Mesendoderm (in vitro differentiated cells): ENCODE measurements around the gene CRYBG1.
A peak's percentile ranks its signal among the peaks of the same experiment; 100 is the strongest.

Experiments used
- DNase-seq: peaks from one replicate; pipeline ENCODE4 v3.0.0; 2013
- H2AK5ac ChIP-seq: 2 replicates; pipeline ENCODE4 v1.6.1; 2013; ENCODE audit warnings: low read length, inconsistent platforms
- H2BK120ac ChIP-seq: 2 replicates; pipeline ENCODE4 v1.6.1; 2013; ENCODE audit warnings: low read depth, mild to moderate bottlenecking, low read length, moderate library complexity, mixed read lengths
- H2BK15ac ChIP-seq: replicated peaks from 2 replicates; pipeline ENCODE4 v1.6.1; 2013; ENCODE audit warnings: low read depth, mild to moderate bottlenecking, moderate library complexity
- H2BK5ac ChIP-seq: 2 replicates; pipeline ENCODE4 v1.6.1; 2013; ENCODE audit warnings: low read length, inconsistent platforms
- H3K18ac ChIP-seq: 2 replicates; pipeline ENCODE4 v1.6.1; 2013; ENCODE audit warnings: mild to moderate bottlenecking, low read length, mixed read lengths
- H3K23ac ChIP-seq: one replicate; pipeline ENCODE4 v1.6.1; 2013; ENCODE audit warnings: low read length
- H3K27ac ChIP-seq: 2 replicates; pipeline ENCODE4 v1.5.1; 2013; ENCODE audit warnings: low read depth, mild to moderate bottlenecking, inconsistent platforms, low read length, moderate library complexity
- H3K27me3 ChIP-seq: 2 replicates; pipeline ENCODE4 v1.6.1; 2013; ENCODE audit warnings: low read length, control low read depth, mild to moderate bottlenecking, inconsistent platforms; ENCODE audit not compliant: insufficient read depth, poor library complexity
- H3K36me3 ChIP-seq: 2 replicates; pipeline ENCODE4 v1.6.1; 2013; ENCODE audit warnings: low read length, inconsistent platforms; ENCODE audit not compliant: control insufficient read depth, insufficient read depth
- H3K4ac ChIP-seq: one replicate; pipeline ENCODE4 v1.6.1; 2013; ENCODE audit warnings: low read depth, mild to moderate bottlenecking, low read length, moderate library complexity
- H3K4me1 ChIP-seq: 2 replicates; pipeline ENCODE4 v1.6.1; 2013; ENCODE audit warnings: low read depth, low read length, inconsistent platforms; ENCODE audit not compliant: control insufficient read depth
- H3K4me2 ChIP-seq: 2 replicates; pipeline ENCODE4 v1.6.1; 2013; ENCODE audit warnings: low read length
- H3K4me3 ChIP-seq: 2 replicates; pipeline ENCODE4 v1.5.1; 2013; ENCODE audit warnings: mild to moderate bottlenecking, low read length
- H3K56ac ChIP-seq: one replicate; pipeline ENCODE4 v1.6.1; 2013; ENCODE audit warnings: low read length
- H3K79me1 ChIP-seq: 2 replicates; pipeline ENCODE4 v1.6.1; 2013; ENCODE audit warnings: low read length, inconsistent platforms
- H3K79me2 ChIP-seq: 2 replicates; pipeline ENCODE4 v1.6.1; 2013; ENCODE audit warnings: mild to moderate bottlenecking, low read length; ENCODE audit not compliant: control insufficient read depth, insufficient read depth
- H3K9ac ChIP-seq: 2 replicates; pipeline ENCODE4 v1.6.1; 2013; ENCODE audit warnings: low read length, inconsistent platforms
- H4K5ac ChIP-seq: one replicate; pipeline ENCODE4 v1.6.1; 2013; ENCODE audit warnings: low read length
- H4K8ac ChIP-seq: one replicate; pipeline ENCODE4 v1.6.1; 2013; ENCODE audit warnings: low read depth, mild to moderate bottlenecking, control low read depth, low read length, moderate library complexity
- WGBS: extraction: QIAGEN DNeasy Blood & Tissue Kit; methylation state at CpG from one replicate; pipeline ENCODE4 v1.1.7; 2013; ENCODE audit warnings: low lambda C conversion rate, missing lambda C conversion rate; ENCODE audit not compliant: insufficient coverage; ENCODE audit errors: extremely low coverage; 5-methylcytosine and 5-hydroxymethylcytosine counted together

CRYBG1 gene

DNA sequence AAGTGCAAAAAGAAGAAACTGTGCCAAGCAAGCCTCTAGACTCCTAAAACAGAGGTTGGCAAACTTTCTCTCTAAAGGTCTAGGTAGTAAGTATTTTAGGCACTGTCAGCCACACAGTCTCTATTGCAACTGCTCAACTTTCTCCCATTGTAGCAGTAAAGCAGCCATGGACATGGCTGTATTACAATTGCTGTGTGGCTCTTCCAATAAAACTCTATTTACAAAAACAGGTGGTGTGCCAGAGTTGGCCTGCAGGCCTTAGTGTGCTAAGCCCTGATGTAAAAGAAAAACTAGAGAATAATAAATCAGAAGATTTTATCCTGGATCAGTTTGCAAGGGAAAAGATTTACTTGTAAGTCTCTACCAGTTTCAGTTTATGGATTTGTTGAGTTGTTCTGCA is 74.0 kb downstream of the CRYBG1 start:
- no peak overlapping the region for H4K8ac ChIP-seq
- no peaks in the 10 kb centered on the region for H3K4me1 ChIP-seq
- H2BK120ac ChIP-seq = no peak overlapping the region
- no peak overlapping the region for H3K4ac ChIP-seq
- no peak for DNase-seq
- H4K5ac ChIP-seq = no peak overlapping the region
- H2AK5ac ChIP-seq = no peak overlapping the region
- H3K56ac ChIP-seq = no peak overlapping the region
- no peaks in the 10 kb centered on the region for H3K27me3 ChIP-seq
- no peaks in the 10 kb centered on the region for H3K36me3 ChIP-seq
- H3K4me3 ChIP-seq = no peak overlapping the region
- no peaks in the 10 kb centered on the region for H3K79me1 ChIP-seq
- H3K9ac ChIP-seq = no peak overlapping the region
- H3K27ac ChIP-seq = no peak overlapping the region
- no peak overlapping the region for H3K18ac ChIP-seq
- no peak overlapping the region for H3K4me2 ChIP-seq
- no peak overlapping the region for H3K23ac ChIP-seq
- H3K79me2 ChIP-seq = no peaks in the 10 kb centered on the region
- H2BK15ac ChIP-seq = no peak overlapping the region
- H2BK5ac ChIP-seq = no peak overlapping the region

- no peaks in the 10 kb centered on the region for H3K79me1 ChIP-seq
- H3K27me3 ChIP-seq = no peaks in the 10 kb centered on the region
- no peak overlapping the region for H3K4ac ChIP-seq
- no CpG with 5 or more reads among the region's 2 CpGs for WGBS
- DNase-seq = no peak
- H3K23ac ChIP-seq = no peak overlapping the region
- no peak overlapping the region for H3K56ac ChIP-seq
- no peak overlapping the region for H2BK15ac ChIP-seq
- no peak overlapping the region for H2AK5ac ChIP-seq
- H3K4me2 ChIP-seq = no peak overlapping the region
- no peak overlapping the region for H4K5ac ChIP-seq
- no peak overlapping the region for H2BK120ac ChIP-seq
- no peaks in the 10 kb centered on the region for H3K4me1 ChIP-seq
- H4K8ac ChIP-seq = no peak overlapping the region
- no peak overlapping the region for H2BK5ac ChIP-seq
- no peak overlapping the region for H3K9ac ChIP-seq
- no peak overlapping the region for H3K27ac ChIP-seq
- no peak overlapping the region for H3K4me3 ChIP-seq
- H3K36me3 ChIP-seq = no peaks in the 10 kb centered on the region
- H3K18ac ChIP-seq = no peak overlapping the region
- no peaks in the 10 kb centered on the region for H3K79me2 ChIP-seq
Observed at GRCh38 chr6:106439459-106439858, 78.9 kb downstream of the CRYBG1 start.

DNA sequence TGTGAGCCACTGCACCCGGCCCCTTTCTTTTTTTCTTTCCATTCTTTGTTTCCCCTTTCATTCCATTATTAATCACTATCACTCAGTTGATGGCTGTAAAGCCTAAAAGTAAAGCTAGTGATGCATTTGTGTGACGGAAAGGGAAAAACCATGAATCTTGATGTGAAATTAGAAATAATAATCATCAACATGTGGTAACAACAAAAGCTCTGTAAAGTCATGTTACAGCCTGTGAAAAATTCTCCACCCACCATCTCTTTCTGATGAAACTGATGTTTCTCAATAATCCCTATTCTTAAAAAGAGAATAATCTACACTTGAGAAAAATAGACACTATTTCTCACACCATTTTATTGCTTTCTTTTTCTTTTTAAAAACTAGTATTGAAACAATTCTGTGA is 80.0 kb downstream of the CRYBG1 start:
- no peak overlapping the region for H2AK5ac ChIP-seq
- no peaks in the 10 kb centered on the region for H3K36me3 ChIP-seq
- no peaks in the 10 kb centered on the region for H3K27me3 ChIP-seq
- H3K56ac ChIP-seq = no peak overlapping the region
- no peak overlapping the region for H4K8ac ChIP-seq
- no peak overlapping the region for H4K5ac ChIP-seq
- H3K4ac ChIP-seq = no peak overlapping the region
- DNase-seq = no peak
- no peaks in the 10 kb centered on the region for H3K4me1 ChIP-seq
- no peak overlapping the region for H3K23ac ChIP-seq
- H3K4me3 ChIP-seq = no peak overlapping the region
- no peak overlapping the region for H3K9ac ChIP-seq
- H2BK5ac ChIP-seq = no peak overlapping the region
- H2BK120ac ChIP-seq = no peak overlapping the region
- H3K27ac ChIP-seq = no peak overlapping the region
- H3K18ac ChIP-seq = no peak overlapping the region
- no peaks in the 10 kb centered on the region for H3K79me2 ChIP-seq
- no peak overlapping the region for H2BK15ac ChIP-seq
- H3K4me2 ChIP-seq = no peak overlapping the region
- WGBS = no CpG with 5 or more reads among the region's 2 CpGs
- no peaks in the 10 kb centered on the region for H3K79me1 ChIP-seq

GRCh38 chr6:106442395-106442794 is 81.9 kb downstream of the CRYBG1 start:
- Histone ChIP-seq H3K4me1 (no peaks in the 10 kb centered on the region), H3K9ac (no peak overlapping the region), H3K36me3 (no peaks in the 10 kb centered on the region), H3K56ac (no peak overlapping the region), H3K79me2 (no peaks in the 10 kb centered on the region), H3K23ac (no peak overlapping the region), H3K27ac (no peak overlapping the region), H3K4me3 (no peak overlapping the region), H4K5ac (no peak overlapping the region), H3K4ac (no peak overlapping the region), H4K8ac (no peak overlapping the region), H2BK15ac (no peak overlapping the region), H3K79me1 (no peaks in the 10 kb centered on the region), H2AK5ac (no peak overlapping the region), H2BK120ac (no peak overlapping the region), H3K4me2 (no peak overlapping the region), H2BK5ac (no peak overlapping the region), H3K27me3 (no peaks in the 10 kb centered on the region), H3K18ac (no peak overlapping the region)
- no peak for DNase-seq
- WGBS = no CpG with 5 or more reads among the region's 3 CpGs

DNA sequence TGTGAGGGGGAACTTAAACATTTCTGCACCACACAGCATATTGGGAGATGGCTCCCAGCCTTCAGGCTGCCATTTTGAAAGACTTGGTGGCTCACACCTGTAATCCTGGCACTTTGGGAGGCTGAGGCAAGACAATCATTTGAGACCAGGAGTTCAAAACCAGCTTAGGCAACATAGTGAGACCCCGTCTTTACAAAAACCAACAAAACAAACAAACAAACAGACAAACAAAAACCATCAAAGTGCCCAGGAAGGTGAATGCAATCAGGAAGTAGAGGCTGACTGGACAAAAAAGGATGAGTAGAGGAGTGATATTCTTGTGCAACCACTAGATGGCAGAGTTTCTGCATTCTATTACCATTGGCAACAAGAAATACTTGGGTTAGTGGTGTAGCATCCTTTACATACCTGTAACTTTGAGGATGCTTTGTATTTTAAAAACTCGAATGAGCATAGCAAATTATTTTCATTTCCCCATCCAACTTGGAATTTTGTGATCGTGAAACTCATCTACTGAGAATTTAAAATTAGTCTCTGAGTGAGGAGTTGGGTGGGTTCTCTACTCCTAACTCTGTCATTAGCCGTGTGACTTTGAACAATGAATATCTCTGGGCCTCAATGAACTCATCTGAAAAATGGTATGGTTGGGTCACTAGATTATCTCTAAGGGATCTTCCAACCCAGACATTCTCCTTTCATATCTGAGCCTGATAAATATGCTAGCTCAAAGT is 84.4 kb downstream of the CRYBG1 start:
- no peak overlapping the region for H3K4ac ChIP-seq
- no peak overlapping the region for H2BK15ac ChIP-seq
- H3K4me1 ChIP-seq = no peaks in the 10 kb centered on the region
- H3K79me2 ChIP-seq = no peaks in the 10 kb centered on the region
- no peak overlapping the region for H3K56ac ChIP-seq
- H3K23ac ChIP-seq = no peak overlapping the region
- no peaks in the 10 kb centered on the region for H3K27me3 ChIP-seq
- H2BK5ac ChIP-seq = no peak overlapping the region
- no peak overlapping the region for H3K27ac ChIP-seq
- H3K4me3 ChIP-seq = no peak overlapping the region
- no peaks in the 10 kb centered on the region for H3K79me1 ChIP-seq
- peak; percentile 75 for DNase-seq
- H4K8ac ChIP-seq = no peak overlapping the region
- no peak overlapping the region for H3K4me2 ChIP-seq
- no peak overlapping the region for H2AK5ac ChIP-seq
- no peak overlapping the region for H3K9ac ChIP-seq
- H3K36me3 ChIP-seq = no peaks in the 10 kb centered on the region
- no peak overlapping the region for H4K5ac ChIP-seq
- H3K18ac ChIP-seq = no peak overlapping the region
- no peak overlapping the region for H2BK120ac ChIP-seq
- no CpG with 5 or more reads among the region's 4 CpGs for WGBS

DNA sequence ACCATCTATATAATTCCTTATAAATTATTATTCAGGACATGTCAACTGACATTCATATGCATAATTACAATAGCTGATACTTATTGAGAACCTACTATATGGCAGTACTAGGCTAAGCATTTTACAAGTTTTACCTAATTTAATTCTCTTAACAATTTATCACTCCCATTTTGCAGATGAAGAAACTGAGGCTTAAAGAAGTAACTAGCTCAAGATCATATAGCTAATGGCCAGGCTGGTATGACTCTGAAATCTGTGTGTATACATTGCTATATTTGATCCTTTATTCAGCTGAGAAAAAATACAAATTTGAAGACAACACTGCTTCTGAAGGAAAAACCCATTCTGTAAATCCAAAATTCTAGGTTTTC is 85.0 kb downstream of the CRYBG1 start:
- no peak overlapping the region for H3K4me3 ChIP-seq

More for the DNA sequence above, 85.0 kb downstream of the CRYBG1 start:
- Histone ChIP-seq H3K79me1 (no peaks in the 10 kb centered on the region), H3K27me3 (no peaks in the 10 kb centered on the region), H2AK5ac (no peak overlapping the region), H3K9ac (no peak overlapping the region), H2BK15ac (no peak overlapping the region), H3K36me3 (no peaks in the 10 kb centered on the region), H2BK120ac (no peak overlapping the region), H3K56ac (no peak overlapping the region), H3K4me2 (no peak overlapping the region), H4K8ac (no peak overlapping the region), H4K5ac (no peak overlapping the region), H3K4ac (no peak overlapping the region), H2BK5ac (no peak overlapping the region), H3K27ac (no peak overlapping the region), H3K23ac (no peak overlapping the region), H3K4me1 (no peaks in the 10 kb centered on the region), H3K79me2 (no peaks in the 10 kb centered on the region), H3K18ac (no peak overlapping the region)
- no peak for DNase-seq
